Right lobe of liver (tissue), 6 donors: Measurements from ENCODE around the gene BUD23. TPM values are rescaled to one million over a fixed set of nuclear protein-coding genes. Genes with fewer than 3 reads are reported as not detected.

Experiments used
- ATAC-seq, 4 donors: fragments of 200-7000 bp; cut with Tn5 transposase; one replicate each; pipeline ENCODE4 v1.9.1; 2020; ENCODE audit warnings: mild to moderate bottlenecking in 4 of 4, moderate library complexity in 4 of 4
- DNase-seq, 3 donors: peaks; one replicate each; pipeline ENCODE4 v3.0.0-alpha.2; 2020
- H3K27ac ChIP-seq, 3 donors: fragments of 200-600 bp; one replicate each; pipeline ENCODE4 v1.8.0; 2022
- H3K27me3 ChIP-seq, 2 donors: fragments of 200-600 bp; one replicate each; pipeline ENCODE4 v1.8.0; 2022
- H3K36me3 ChIP-seq, 4 donors: fragments of 200-600 bp; sonication (generic) in 1 of 4; one replicate each; pipeline versions ENCODE4 v1.5.1 to v1.8.0; 2017 to 2022; ENCODE audit warnings: control low read depth in 1 of 4
- H3K4me1 ChIP-seq, 4 donors: fragments of 200-600 bp; sonication (generic) in 1 of 4; one replicate each; pipeline versions ENCODE4 v1.5.1 to v1.8.0; 2017 to 2022; ENCODE audit warnings: control low read depth in 1 of 4
- H3K4me3 ChIP-seq, 3 donors: fragments of 200-600 bp; one replicate each; pipeline ENCODE4 v1.8.0; 2022
- H3K9me3 ChIP-seq, 4 donors: fragments of 200-600 bp; sonication (generic) in 1 of 4; one replicate each; pipeline versions ENCODE4 v1.5.1 to v1.8.0; 2017 to 2022; ENCODE audit warnings: control low read depth in 1 of 4
- POLR2A ChIP-seq: fragments of 450-650 bp; IDR thresholded peaks from one replicate; pipeline ENCODE4 v1.6.1; 2017; ENCODE audit warnings: antibody characterized with exemption, mild to moderate bottlenecking
- WGBS: methylation state at CpG from one replicate; pipeline ENCODE4 v1.1.6; 2018; ENCODE audit warnings: low coverage, low lambda C conversion rate; ENCODE audit not compliant: insufficient coverage; ENCODE audit errors: missing lambda C conversion rate; 5-methylcytosine and 5-hydroxymethylcytosine counted together
- intact Hi-C, 2 donors: fragments of 100-400 bp; cut with DNase I; formaldehyde crosslinking; loops; one replicate each; pipeline versions ENCODE4 v1.11.2 to v1.14.1; 2022
- total RNA-seq, 6 experiments: library from RNA; depleted of rRNA in 2 of 6; stranded (reverse); fragments of >200 nt in 2 of 6; fragmentation: NEBNext Ultra II Directional in 3 of 6; extraction: Animal tissue kit (Norgen Biotek cat#: 25700) in 3 of 6; gene quantifications; one replicate each; pipeline versions ENCODE4 v1.1.0 to v1.2.4, GENCODE V29; 2016 to 2023
- TF ChIP-seq, protein P1 (sequence below), 4 donors: fragments of 200-600 bp in 3 of 4; fragments of 450-650 bp in 1 of 4; IDR thresholded peaks; one replicate each; pipeline versions ENCODE4 v1.5.1 to v1.8.0; 2016 to 2022; ENCODE audit warnings: antibody characterized with exemption in 4 of 4, mild to moderate bottlenecking in 2 of 4
- donor health status: DM: no; HTN: yes; CAD: no.
- donor health status: DM: no; HTN: no; CAD: no.
- donor health status: DM: no; HTN: no; CAD: no.
- donor health status: DM: no; HTN: yes; CAD: no.
- donor health status: DM: no; HTN: yes; CAD: no.

BUD23 gene
- total RNA-seq, 6 experiments from 2014 or later, result 24.1 to 35.0 (median 29.2) TPM

DNA sequence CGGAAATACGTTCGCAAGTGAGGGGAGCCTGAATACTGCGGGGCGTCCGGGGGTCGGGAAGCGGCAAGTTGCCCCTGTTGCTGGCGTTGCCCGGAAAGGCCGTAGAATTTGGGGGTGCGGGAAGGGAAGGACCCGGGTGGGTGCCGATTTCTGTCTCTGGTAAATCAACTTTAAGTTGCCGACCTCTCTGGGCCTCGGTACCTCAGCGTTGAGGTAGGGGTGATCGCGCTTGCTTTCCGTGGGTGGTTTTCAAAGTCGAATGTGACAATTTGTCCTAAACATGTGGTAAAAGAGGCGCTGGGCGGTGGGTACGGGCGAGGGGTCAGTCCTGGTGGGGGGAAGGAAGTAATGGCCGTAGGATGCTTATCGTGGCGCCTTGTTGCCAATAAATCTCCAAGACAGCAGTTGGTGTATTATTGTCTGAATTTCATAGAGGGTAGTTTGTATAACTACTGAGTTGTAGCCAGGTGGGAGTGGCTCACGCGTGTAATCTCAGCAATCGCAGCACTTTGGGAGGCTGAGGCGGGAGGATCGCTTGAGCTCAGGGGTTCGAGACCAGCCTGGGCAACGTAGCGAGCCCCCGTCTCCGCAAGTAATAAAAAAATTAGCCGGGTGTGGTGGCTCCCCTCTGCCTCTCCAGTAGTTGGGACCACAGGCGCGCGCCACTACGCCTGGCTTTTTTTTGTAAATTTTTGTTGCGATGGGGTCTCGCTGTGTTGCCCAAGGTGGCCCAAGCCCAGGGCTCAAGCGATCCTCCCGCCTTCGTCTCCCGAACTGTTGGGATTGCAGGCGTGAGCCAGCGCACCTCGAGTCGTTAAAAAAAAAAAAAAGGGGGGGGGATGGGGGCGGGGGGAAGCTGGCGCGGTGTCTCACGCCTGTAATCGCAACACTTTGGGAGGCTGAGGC is 644 bp downstream of the BUD23 start:
- peaks cover 0 to 28% (median 12%) of the 10 kb centered on the region in 4 donors for H3K4me1 ChIP-seq
- H3K27ac ChIP-seq, result peak overlapping the region; percentile 30 to 63 (median 34)
- H3K9me3 ChIP-seq, result no peaks in the 10 kb centered on the region
- H3K36me3 ChIP-seq, result peaks cover 0 to 11% (median 2%) of the 10 kb centered on the region in 4 donors
- 23% methylated on average over 30 of the region's 58 CpGs for WGBS
- DNase-seq (no peak), ATAC-seq (peak in 2 of 4 donors; percentile 2 to 3)
- TF ChIP-seq POLR2A, result no peak
- TF ChIP-seq, protein P1, sequence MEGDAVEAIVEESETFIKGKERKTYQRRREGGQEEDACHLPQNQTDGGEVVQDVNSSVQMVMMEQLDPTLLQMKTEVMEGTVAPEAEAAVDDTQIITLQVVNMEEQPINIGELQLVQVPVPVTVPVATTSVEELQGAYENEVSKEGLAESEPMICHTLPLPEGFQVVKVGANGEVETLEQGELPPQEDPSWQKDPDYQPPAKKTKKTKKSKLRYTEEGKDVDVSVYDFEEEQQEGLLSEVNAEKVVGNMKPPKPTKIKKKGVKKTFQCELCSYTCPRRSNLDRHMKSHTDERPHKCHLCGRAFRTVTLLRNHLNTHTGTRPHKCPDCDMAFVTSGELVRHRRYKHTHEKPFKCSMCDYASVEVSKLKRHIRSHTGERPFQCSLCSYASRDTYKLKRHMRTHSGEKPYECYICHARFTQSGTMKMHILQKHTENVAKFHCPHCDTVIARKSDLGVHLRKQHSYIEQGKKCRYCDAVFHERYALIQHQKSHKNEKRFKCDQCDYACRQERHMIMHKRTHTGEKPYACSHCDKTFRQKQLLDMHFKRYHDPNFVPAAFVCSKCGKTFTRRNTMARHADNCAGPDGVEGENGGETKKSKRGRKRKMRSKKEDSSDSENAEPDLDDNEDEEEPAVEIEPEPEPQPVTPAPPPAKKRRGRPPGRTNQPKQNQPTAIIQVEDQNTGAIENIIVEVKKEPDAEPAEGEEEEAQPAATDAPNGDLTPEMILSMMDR (IDR thresholded peaks at IDR 0.05), result no peak
- intact Hi-C loops, result no loop called here
- H3K4me3 ChIP-seq, result peak overlapping the region; percentile 71 to 99 (median 74)
- no peaks in the 10 kb centered on the region for H3K27me3 ChIP-seq

DNA sequence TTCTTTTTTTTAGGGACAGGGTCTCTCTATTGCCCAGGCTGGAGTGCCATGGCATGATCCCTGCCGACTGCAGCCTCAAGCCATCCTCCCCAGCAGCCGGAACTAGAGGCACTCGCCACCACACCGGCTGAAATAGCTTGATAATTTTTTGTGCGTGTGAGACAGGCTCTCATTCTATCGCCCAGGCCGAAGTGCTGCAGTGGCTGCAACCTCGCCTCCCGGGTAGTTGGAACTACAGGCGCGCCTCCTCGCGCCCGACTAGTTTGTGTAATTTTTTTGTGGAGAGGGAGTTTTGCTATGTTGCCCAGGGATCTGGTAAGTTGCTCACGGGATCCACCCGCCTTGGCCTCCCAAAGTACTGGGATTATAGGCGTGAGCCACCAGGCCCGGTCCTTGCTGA is 1.9 kb downstream of the BUD23 start:
- DNase-seq, result no peak
- WGBS, result 97% methylated on average over 8 of the region's 18 CpGs
- intact Hi-C loops, result no loop called here
- peaks cover 0 to 23% (median 12%) of the 10 kb centered on the region in 4 donors for H3K4me1 ChIP-seq
- TF ChIP-seq, protein P1 (IDR thresholded peaks at IDR 0.05), result no peak
- no peak for TF ChIP-seq POLR2A
- no peak overlapping the region for H3K4me3 ChIP-seq
- no peak for ATAC-seq
- H3K36me3 ChIP-seq, result peaks cover 0 to 13% (median 2%) of the 10 kb centered on the region in 4 donors
- H3K27me3 ChIP-seq, result no peaks in the 10 kb centered on the region
- H3K27ac ChIP-seq, result no peak overlapping the region
- H3K9me3 ChIP-seq, result no peaks in the 10 kb centered on the region

DNA sequence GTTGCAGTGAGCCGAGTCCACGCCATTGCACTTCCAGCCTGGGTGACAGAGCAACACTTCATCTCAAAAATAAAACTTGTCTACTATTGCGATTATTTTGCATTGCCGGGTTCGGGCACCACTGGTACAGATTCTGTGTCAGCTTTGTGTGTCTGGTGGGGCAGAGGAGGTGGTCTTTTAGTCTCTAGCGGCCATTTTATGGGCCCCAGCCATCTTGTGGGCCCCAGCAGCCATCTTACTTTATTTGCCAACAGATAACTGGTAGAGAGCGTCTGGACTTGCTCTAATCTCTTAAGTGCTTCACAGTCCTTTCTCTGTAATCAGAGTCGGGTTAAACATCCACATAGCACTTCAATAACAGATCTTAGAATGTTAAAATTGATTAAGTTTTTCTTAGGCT is 4.9 kb downstream of the BUD23 start:
- no peak overlapping the region for H3K27ac ChIP-seq
- ATAC-seq, result no peak
- intact Hi-C loops, result no loop called here
- no peak overlapping the region for H3K4me3 ChIP-seq
- peaks cover 0 to 3% (median 0%) of the 10 kb centered on the region in 4 donors for H3K4me1 ChIP-seq
- H3K27me3 ChIP-seq, result no peaks in the 10 kb centered on the region
- peaks cover 0 to 37% (median 7%) of the 10 kb centered on the region in 4 donors for H3K36me3 ChIP-seq
- H3K9me3 ChIP-seq, result no peaks in the 10 kb centered on the region
- no peak for DNase-seq
- TF ChIP-seq POLR2A, result no peak
- TF ChIP-seq, protein P1 (IDR thresholded peaks at IDR 0.05), result no peak
- 88% methylated on average over 6 of the region's 8 CpGs for WGBS

DNA sequence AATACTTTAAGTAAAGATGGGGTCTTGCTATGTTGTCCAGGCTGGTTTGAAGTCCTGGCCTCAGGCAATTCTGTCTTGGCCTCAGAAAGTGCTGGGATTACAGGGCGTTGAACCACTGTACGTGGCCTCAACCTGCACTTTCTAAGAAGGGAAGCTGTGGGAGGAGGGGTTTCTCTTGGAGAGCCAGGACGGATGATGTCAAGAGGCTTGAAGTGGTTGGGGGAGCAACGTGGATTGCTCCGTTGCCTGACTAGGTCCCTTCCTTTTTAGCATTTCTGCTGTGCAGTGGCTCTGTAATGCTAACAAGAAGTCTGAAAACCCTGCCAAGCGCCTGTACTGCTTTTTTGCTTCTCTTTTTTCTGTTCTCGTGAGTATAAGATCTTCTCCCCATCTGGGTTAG is 7.2 kb downstream of the BUD23 start:
- no peak for TF ChIP-seq POLR2A
- TF ChIP-seq, protein P1 (IDR thresholded peaks at IDR 0.05), result no peak
- no peak overlapping the region for H3K27ac ChIP-seq
- H3K4me3 ChIP-seq, result no peak overlapping the region
- no peaks in the 10 kb centered on the region for H3K27me3 ChIP-seq
- no peak for DNase-seq
- ATAC-seq, result peak in 1 of 4 donors; percentile 18
- no peaks in the 10 kb centered on the region for H3K9me3 ChIP-seq
- intact Hi-C loops, result no loop called here
- H3K36me3 ChIP-seq, result peaks cover 0 to 57% (median 19%) of the 10 kb centered on the region in 4 donors
- 67% methylated on average over 3 of the region's 7 CpGs for WGBS
- H3K4me1 ChIP-seq, result no peaks in the 10 kb centered on the region
